ENCODE data around the gene CDK6.

Gene CDK6

DNA sequence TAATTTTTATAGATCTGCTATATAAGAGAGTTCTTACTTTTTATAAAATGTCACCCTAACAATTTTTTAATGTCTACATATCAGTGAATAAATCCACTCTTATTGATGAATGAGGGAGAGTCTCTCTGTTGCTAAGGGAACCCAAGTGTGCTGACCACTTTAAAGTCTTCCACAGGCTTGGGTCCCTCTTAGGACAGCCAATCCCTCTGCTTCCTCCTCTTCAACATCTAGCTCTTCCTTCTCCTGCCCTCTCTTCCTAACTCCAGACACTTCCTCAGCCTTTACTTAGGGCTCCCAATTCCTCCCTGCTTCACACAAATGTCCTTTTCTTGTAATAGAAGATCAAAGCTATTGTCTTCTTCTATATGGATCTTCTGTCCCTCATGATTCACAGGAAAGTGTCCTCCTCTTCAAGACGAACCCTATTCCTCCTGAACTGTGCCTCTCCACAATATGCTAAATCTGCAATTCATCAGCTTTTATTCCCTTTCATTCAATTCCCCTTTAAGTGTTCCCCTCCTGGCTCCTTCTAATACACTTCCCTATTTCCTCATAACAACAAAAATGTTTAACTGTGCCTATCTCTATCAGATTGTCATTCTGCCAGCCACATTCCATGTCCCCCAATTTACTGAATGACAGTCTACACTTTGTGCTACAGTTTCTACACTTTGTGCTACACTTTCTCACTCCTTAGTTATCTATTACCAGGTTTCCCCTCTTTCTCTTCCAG is 37.7 kb downstream of the CDK6 start:
- in situ Hi-C loops (cut with MboI; ENCODE audit: low sequenced_read_pairs): no loop called here

DNA sequence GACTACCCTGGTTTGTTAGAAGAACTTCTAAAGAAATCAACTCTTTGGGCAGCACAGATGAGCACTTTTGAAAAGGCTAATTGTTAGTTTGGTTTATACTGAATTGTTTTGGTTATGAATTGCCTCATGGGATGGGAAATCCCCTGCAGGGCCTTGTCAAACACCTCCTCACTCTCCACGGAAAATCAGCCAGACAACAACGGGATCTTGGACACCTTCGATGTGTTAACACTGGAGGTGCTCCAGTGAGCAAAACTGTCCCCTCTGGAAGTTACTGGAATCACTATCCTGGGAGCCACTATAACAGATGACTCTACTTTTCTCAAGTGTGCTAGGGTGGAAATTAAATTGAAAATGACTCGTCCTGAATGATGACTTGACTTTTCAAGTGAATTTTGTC is 38.7 kb downstream of the CDK6 start:
- in situ Hi-C loops (cut with MboI; ENCODE audit: low sequenced_read_pairs): no loop called here

GRCh38 chr7:92797284-92797683 is 39.1 kb downstream of the CDK6 start:
- in situ Hi-C loops (cut with MboI; ENCODE audit: low sequenced_read_pairs): no loop called here

GRCh38 chr7:92794831-92795230 is 41.5 kb downstream of the CDK6 start:
- in situ Hi-C loops (cut with MboI; ENCODE audit: low sequenced_read_pairs): no loop called here

DNA sequence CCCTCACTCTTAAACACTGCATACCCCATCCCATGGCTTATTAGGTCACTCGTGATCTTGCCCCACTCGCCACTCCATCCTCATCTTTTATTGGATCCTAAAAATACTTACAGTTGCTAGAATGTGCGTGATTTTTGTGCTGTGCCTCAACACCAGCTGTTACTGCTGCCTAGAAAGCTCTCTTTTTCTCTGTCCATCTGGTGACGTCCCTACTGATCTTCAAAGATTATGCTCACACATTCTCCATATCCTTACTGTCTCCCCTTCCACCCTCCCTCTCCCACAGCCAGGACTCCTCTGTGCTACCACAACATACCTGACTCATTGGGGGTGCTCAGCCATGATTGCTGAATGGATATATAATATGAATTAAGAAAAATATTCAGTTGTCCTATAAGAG is 42.0 kb downstream of the CDK6 start:
- in situ Hi-C loops (cut with MboI; ENCODE audit: low sequenced_read_pairs): no loop called here

DNA sequence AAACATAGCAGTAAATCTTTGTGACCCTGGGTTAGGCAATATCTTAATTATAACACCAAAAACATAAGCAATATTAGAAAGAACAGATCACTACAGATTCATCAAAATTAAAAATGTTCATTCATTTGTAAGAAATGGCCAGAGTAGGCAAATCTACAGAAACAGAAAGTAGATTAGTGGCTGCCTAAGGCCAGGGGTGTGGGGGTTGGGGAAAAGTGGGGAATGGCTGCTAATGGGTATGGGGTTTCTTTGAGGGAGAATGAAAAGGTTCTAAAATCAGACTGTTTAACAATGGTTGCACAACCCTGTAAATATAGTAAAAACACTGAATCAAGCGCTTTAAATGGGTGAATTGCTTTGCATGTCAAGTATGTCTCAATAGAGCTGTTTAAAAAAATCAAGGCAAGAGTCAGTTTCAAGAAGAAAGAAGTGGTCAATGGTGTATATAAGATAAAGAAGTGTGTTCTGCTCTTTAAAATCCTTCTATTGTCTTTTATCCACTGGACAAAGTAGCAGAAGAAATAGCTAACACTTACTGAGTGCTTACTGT is 42.6 kb downstream of the CDK6 start:
- in situ Hi-C loops (cut with MboI; ENCODE audit: low sequenced_read_pairs): no loop called here

DNA sequence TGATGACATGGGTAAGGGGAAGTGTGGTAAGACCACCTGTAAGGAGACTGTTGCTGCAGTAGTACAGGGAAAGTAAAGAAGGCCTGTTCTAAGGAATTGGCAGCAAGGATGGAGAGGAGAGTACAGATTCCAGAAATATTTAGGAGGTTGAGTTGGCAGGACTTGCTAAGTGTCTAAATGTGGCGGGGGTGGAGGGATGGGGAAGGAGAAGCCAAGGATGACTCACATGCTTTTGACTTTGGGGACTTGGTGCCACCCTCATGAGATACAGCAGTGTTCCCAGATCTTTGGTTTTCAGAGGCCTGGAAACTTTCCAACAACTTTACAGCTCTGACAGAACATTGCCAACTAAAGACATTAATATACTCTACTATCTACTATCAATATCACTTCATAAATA is 45.4 kb downstream of the CDK6 start:
- in situ Hi-C loops (cut with MboI; ENCODE audit: low sequenced_read_pairs): no loop called here

DNA sequence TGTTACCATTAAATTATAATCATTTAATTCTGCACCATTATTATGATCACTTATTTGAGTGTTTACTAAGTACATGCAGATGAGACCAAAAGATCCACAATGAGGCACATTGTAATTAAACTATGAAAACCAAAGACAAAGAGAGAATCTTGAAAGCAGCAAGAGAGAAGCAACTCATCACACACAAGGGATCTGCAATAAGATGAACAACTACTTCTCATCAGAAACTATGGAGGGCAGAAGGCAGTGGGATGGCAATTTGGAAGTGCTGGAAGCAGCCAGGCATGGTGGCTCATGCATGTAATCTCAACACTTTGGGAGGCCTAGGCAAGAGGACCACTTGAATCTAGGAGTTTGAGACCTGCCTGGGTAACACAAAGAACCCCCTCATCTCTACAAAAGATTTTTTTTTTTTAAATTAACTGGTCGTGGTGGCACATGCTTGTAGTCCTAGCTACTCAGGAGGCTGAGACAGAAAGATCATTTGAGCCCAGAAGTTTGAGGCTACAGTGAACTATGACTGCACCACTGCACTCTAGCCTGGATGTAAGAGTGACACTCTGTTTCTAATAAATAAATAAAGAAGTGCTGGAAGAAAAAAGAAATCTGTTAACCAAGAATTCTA is 47.7 kb downstream of the CDK6 start:
- in situ Hi-C loops (cut with MboI; ENCODE audit: low sequenced_read_pairs): no loop called here

- in situ Hi-C loops (cut with MboI; ENCODE audit: low sequenced_read_pairs): no loop called here
Observed at GRCh38 chr7:92785923-92786322, 50.5 kb downstream of the CDK6 start.

DNA sequence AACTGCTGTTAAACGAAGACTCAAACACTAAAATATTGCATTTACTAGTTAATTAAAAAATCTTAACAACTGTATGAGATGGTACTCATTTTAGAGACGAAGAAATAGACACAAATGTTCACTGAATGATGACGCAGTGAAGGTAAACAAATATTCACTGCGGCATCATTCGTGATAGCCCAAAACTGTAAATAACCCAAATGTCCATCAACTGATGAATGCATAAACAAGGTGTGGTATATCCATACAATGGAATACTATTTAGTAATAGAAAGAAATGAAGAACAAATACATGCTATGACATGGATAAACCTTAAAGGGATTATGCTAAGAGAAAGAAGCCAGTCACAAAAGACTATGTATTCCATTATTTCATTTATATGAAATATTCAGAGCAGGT is 51.4 kb downstream of the CDK6 start:
- in situ Hi-C loops (cut with MboI; ENCODE audit: low sequenced_read_pairs): no loop called here

DNA sequence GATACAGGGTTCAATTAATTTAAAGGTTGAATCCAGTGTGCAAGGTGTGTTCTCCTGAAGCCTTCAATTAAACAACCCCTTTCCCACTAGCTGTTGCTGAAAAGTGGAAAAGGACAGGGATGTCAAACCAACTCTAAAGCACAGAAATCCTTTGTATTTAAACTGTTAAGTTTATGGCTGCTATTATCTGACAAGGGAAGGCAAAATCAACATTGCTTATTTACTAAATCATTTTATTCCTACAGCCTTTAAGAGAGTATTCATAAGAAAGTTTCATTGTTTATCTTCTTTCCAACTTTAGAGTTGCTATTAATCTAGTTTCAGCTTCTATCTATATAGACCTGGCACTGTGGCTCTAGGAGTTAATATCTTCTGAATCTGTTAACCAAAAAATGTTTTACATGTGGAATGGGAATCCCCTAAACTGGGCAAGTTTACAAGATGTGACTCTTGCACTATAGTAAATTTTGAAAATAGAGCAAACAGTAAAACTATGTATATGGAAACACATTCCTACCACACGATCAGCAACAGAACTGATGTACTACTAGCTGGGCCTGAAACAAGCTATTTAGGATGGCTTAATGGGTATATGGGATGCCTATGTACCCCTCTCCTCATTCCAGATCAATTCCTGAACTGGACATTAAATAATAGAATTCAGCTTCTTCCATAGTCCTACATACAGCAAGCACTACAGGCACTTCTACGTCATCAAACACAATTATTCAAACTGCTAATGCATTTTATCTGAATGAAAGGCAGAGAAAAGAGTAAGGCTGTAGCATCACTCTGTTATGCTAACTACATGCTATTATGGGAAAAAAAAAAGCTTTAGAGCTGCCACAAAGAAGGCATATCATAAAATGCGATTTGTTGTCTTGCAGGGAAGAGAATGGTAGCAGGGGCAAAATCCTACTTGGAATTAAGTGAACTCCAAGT is 52.8 kb downstream of the CDK6 start:
- in situ Hi-C loops (cut with MboI; ENCODE audit: low sequenced_read_pairs): no loop called here

DNA sequence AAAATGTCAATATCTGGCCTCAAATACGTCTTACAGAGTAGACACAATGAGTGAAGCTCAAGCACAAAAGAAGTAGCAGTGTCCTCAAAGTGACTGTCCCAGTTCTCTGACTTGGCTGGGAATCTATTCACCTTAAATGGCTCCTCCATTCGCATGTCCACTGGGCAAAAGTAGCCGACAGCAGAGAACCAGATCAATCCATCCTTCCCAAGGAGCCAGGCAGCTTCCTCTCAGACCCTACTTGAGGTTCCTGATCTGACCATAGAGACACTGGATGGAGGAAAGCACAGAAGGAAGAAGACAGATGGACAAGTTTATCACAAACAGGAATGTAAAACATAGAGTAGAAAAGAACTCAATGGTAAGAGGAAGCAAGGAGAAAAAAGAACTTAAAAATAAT is 53.5 kb downstream of the CDK6 start:
- in situ Hi-C loops (cut with MboI; ENCODE audit: low sequenced_read_pairs): no loop called here

DNA sequence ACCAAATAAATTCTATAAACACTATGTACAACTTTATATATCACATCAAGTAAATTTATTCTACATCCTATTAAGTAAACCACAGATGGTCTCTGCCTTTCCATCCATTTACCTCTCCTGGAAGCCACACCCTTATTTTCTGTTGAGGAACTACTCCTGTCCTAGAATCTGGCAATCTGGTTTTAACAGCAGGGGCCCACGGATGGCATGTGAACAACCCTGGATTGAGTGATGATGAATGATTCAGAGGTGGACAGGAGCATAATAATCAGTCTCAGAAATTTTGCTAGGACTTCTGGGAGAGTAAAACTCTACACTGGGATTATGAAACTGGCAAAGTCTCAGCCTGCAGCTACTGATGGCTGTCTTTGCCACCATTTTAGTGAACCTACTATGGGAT is 54.1 kb downstream of the CDK6 start:
- in situ Hi-C loops (cut with MboI; ENCODE audit: low sequenced_read_pairs): no loop called here

DNA sequence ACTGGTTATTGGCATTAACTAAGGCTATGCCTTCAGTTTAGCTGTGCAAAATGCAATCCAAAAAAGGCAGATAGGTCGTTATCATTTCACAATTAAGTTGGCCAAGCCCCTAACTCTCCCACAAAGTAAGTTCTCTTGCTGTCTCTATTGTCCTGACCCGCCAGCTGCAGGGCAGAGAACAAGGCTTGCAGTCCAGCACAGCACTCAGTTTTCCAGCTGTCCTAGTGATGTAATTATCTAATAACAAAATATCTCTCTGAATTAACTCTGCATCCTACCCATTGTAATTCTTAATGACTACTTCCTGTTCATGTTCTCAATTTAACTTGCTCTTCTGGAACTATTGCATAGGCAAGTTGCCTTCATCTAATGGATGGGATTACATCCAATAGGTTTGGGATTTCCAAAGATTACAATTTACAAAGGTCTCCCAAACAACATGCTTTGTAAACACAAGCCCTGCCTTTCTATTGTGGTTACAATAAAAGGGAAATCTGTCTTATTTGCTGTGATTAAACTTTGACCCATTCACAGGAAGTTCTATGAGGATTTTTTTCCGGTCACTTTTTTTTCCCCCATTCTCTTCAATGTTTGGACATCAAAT is 55.2 kb downstream of the CDK6 start:
- in situ Hi-C loops (cut with MboI; ENCODE audit: low sequenced_read_pairs): no loop called here

DNA sequence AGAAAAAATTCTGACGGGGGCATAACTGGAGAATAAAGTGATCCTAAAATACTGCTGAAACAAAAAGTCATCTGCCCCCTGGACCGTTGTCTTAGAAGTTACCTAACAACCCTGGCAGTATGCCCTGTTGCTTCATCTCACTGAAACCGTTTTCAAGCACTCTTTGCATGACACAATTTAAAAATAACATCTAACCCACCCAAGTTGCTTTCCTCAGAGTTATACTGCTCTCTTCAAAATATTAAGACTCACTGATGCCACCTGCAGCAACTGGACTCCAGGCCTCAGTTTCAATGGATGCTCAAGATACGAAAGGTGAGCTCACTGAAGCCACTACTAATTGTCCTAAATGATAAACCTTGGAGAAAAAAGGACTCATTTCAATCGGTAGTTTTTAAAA is 57.4 kb downstream of the CDK6 start:
- in situ Hi-C loops (cut with MboI; ENCODE audit: low sequenced_read_pairs): no loop called here

DNA sequence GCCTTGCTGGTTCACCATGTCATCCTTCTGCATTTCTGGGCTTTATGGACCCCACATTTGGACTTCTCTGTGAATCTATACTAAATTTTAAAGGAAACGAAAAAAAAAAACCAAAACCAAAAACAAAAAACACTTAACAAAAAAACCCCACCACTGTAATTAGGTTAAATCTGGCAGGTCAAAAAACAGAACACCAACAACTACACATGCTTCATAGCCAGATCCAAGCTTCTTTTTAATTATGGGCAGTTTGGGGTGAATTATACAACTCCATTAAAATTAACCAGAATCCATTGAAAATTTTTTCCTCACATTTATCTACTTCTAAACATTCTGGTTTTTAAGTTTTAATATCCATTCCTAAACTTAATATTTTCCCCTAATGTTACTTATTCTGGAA is 58.4 kb downstream of the CDK6 start:
- in situ Hi-C loops (cut with MboI; ENCODE audit: low sequenced_read_pairs): no loop called here

- in situ Hi-C loops (cut with MboI; ENCODE audit: low sequenced_read_pairs): no loop called here
Observed at GRCh38 chr7:92773808-92774207, 62.6 kb downstream of the CDK6 start.

GRCh38 chr7:92769844-92770243 is 66.5 kb downstream of the CDK6 start:
- in situ Hi-C loops (cut with MboI; ENCODE audit: low sequenced_read_pairs): no loop called here

DNA sequence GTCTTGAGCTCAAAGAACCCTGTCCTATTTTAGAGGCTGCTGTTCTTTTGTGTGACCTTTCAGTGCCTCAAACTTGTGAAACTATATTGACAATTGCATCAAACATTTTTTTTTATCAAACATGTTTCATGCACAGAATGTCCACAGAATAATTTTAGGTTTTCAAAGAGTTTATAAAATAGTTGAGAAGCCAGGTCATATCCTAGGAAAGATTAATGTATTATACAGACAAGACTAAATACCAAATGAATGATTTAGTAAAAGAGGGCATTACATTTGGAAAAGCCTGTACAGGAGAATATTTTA is 67.0 kb downstream of the CDK6 start:
- in situ Hi-C loops (cut with MboI; ENCODE audit: low sequenced_read_pairs): no loop called here

DNA sequence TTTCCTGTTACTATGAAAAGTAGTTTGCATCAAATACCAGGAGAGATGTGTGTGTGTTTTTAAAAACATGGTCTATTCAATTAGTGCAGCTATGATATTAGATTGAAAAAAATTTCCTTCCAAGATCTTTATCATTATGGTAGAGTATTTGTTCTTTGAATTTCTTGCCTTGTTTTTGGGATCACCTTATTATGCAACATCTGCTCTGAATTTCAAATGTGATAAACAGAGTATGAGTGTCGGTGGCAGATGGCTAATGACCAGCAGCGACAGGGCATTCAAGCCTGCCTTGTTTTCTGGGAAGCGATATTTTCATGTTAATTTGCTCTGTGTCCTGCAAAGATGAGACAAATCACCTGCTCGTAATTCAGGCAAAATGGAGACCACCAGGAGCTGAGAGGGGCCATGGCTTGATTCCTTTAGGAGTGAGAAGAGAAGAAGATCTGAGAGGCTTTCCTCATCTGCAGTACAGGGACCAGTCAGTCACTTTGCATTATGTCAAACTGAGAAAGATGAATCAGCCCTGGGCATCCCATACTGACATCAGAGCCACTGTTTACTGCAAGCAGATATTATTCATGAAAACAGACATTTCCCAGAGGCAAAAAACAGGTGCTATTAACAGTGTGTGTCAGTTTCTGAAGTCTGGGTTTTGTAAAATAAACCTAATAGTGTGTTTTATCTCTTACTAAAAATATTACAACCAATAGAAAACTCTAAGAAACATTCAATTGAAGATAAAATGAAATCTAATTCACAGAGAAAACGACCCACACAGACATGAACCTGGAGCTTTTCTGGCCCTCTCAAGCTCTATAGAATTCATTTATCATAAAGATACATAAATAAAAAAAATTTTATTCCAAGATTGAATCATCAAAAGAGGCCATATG is 67.6 kb downstream of the CDK6 start:
- in situ Hi-C loops (cut with MboI; ENCODE audit: low sequenced_read_pairs): no loop called here
